Retinal pigment epithelial cell (primary cell): ENCODE data around the gene LSS.

Experiments
- DNase-seq: peaks from one replicate; pipeline ENCODE4 v3.0.0-alpha.2; 2010; ENCODE audit warnings: low read depth
- H3K4me3 ChIP-seq: 2 replicates; pipeline ENCODE4 v1.5.1; 2011; ENCODE audit warnings: mild to moderate bottlenecking, low read length, control low read depth, moderate library complexity
- TF ChIP-seq, protein P1 (sequence below): conservative IDR thresholded peaks from 2 replicates; pipeline ENCODE4 v1.5.1; 2011; ENCODE audit warnings: low read depth, low read length, control low read depth, inconsistent platforms

Gene LSS

GRCh38 chr21:46160907-46161632 is 67.5 kb downstream of the LSS start:
- no peak overlapping the region for H3K4me3 ChIP-seq
- TF ChIP-seq, protein P1, sequence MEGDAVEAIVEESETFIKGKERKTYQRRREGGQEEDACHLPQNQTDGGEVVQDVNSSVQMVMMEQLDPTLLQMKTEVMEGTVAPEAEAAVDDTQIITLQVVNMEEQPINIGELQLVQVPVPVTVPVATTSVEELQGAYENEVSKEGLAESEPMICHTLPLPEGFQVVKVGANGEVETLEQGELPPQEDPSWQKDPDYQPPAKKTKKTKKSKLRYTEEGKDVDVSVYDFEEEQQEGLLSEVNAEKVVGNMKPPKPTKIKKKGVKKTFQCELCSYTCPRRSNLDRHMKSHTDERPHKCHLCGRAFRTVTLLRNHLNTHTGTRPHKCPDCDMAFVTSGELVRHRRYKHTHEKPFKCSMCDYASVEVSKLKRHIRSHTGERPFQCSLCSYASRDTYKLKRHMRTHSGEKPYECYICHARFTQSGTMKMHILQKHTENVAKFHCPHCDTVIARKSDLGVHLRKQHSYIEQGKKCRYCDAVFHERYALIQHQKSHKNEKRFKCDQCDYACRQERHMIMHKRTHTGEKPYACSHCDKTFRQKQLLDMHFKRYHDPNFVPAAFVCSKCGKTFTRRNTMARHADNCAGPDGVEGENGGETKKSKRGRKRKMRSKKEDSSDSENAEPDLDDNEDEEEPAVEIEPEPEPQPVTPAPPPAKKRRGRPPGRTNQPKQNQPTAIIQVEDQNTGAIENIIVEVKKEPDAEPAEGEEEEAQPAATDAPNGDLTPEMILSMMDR: no peak
- no peak for DNase-seq

- DNase-seq: no peak
- TF ChIP-seq, protein P1: no peak
- no peak overlapping the region for H3K4me3 ChIP-seq
Observed at GRCh38 chr21:46160657-46160906, 68.0 kb downstream of the LSS start.

- TF ChIP-seq, protein P1: no peak
- H3K4me3 ChIP-seq: no peak overlapping the region
- DNase-seq: no peak
Observed at GRCh38 chr21:46159841-46160656, 68.5 kb downstream of the LSS start.

DNA sequence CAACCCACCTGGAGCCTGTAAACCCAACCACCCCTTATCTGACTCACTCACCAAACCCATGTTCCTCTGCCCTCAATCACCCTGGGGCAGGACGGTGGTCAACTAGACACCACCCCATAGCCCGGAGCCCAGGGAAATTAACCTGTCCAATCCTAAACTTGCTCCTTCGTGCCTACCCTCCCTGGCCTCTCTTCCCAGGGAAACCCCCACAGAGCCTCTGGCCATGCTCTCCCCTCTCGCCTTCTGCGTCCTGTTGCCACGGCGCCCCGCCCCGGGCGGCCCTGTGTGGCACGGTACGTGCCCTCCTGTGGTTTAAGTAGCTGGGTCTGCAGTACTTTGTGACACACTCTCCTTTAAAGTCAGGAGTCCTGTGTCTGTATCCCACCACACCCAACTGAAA is 69.2 kb downstream of the LSS start:
- TF ChIP-seq, protein P1: no peak
- H3K4me3 ChIP-seq: no peak overlapping the region
- DNase-seq: no peak

DNA sequence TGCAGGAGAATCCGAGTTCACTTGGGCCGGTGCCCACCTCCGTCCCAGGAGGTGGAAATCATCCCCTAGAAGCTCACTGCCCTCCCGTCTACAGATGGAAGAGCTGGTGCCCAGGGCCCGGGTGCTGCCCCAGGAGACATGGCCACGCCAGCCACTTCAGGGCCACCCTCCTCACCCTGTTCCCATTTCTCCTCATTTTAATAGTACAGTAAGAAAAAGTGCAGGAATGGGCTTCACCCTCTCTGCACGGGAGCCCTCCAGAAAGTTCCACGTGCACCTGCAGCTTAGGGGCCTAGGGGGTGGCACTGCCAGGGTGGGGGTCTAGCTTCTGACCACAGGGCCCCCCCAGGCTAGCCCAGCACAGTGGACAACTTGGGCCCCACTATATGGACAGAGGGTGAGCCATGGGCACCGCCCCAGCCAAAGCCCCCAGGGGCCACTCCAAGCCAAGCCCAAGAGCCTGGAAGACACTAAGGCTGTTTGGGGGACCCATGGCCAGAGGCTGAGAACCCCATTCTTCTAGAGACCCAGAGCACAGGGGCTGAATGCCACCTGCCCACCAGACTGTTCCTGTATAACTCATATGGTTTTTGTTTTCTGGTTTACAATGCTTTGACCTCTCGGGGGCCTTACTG is 69.8 kb downstream of the LSS start:
- DNase-seq: no peak
- TF ChIP-seq, protein P1: no peak
- no peak overlapping the region for H3K4me3 ChIP-seq

GRCh38 chr21:46157987-46158451 is 70.6 kb downstream of the LSS start:
- DNase-seq: no peak
- no peak overlapping the region for H3K4me3 ChIP-seq
- TF ChIP-seq, protein P1: no peak
